HT-29 (cell line): ENCODE measurements around the gene CACNA1C. TPM values are rescaled to one million over a fixed set of nuclear protein-coding genes. Genes with fewer than 3 reads are reported as not detected.

Experiments
- DNase-seq: peaks from one replicate; pipeline ENCODE4 v3.0.0-alpha.2; 2015; ENCODE audit warnings: low spot score
- total RNA-seq: library from RNA; depleted of rRNA; stranded (reverse); fragments of >200 nt; shearing (Covaris generic); gene quantifications from 2 replicates; pipeline ENCODE4 v1.2.3, GENCODE V29; 2014

The CACNA1C gene
- total RNA-seq, 1 experiment from 2014 or later: under 0.01 TPM

GRCh38 chr12:2541631-2542204, 488.9 kb downstream of the CACNA1C start:
- DNase-seq: no peak

- no peak for DNase-seq
Measured at GRCh38 chr12:2543801-2544200, 491.0 kb downstream of the CACNA1C start.

- no peak for DNase-seq
Measured at GRCh38 chr12:2544230-2544629, 491.4 kb downstream of the CACNA1C start.

- no peak for DNase-seq
Measured at GRCh38 chr12:2547273-2548044, 494.7 kb downstream of the CACNA1C start.

GRCh38 chr12:2548081-2548480, 495.3 kb downstream of the CACNA1C start:
- DNase-seq: no peak

GRCh38 chr12:2550561-2551411, 498.0 kb downstream of the CACNA1C start:
- DNase-seq: peak; percentile 5

- DNase-seq: no peak
Measured at GRCh38 chr12:2551412-2551900, 498.7 kb downstream of the CACNA1C start.

GRCh38 chr12:2552000-2552756, 499.4 kb downstream of the CACNA1C start:
- no peak for DNase-seq

GRCh38 chr12:2553388-2554126, 500.8 kb downstream of the CACNA1C start:
- no peak for DNase-seq

- no peak for DNase-seq
Measured at GRCh38 chr12:2555487-2556082, 502.8 kb downstream of the CACNA1C start.

- no peak for DNase-seq
Measured at GRCh38 chr12:2557597-2557996, 504.8 kb downstream of the CACNA1C start.

GRCh38 chr12:2559931-2560330, 507.1 kb downstream of the CACNA1C start:
- DNase-seq: no peak

GRCh38 chr12:2560356-2560755, 507.6 kb downstream of the CACNA1C start:
- DNase-seq: no peak

GRCh38 chr12:2561367-2561766, 508.6 kb downstream of the CACNA1C start:
- DNase-seq: no peak

GRCh38 chr12:2562400-2562799, 509.6 kb downstream of the CACNA1C start:
- no peak for DNase-seq

GRCh38 chr12:2563709-2564108, 510.9 kb downstream of the CACNA1C start:
- DNase-seq: no peak

- no peak for DNase-seq
Measured at GRCh38 chr12:2566161-2566560, 513.4 kb downstream of the CACNA1C start.

GRCh38 chr12:2567711-2568110, 514.9 kb downstream of the CACNA1C start:
- DNase-seq: no peak

GRCh38 chr12:2570562-2570961, 517.8 kb downstream of the CACNA1C start:
- DNase-seq: no peak

GRCh38 chr12:2574355-2574935, 521.7 kb downstream of the CACNA1C start:
- no peak for DNase-seq
